BE2C (cell line): ENCODE data around the gene MAN2A1.

Experiments
- DNase-seq: peaks from one replicate; pipeline ENCODE4 v3.0.0-alpha.2; 2020
- H3K27me3 ChIP-seq: fragments of 250-450 bp; sonication (Bioruptor Pico); 2 replicates; pipeline ENCODE4 v1.5.1; 2020; ENCODE audit warnings: mild to moderate bottlenecking
- H3K36me3 ChIP-seq: fragments of 250-450 bp; sonication (Bioruptor Pico); 2 replicates; pipeline ENCODE4 v1.5.1; 2020; ENCODE audit warnings: mild to moderate bottlenecking
- H3K4me1 ChIP-seq: fragments of 250-450 bp; sonication (Bioruptor Pico); 2 replicates; pipeline ENCODE4 v1.5.1; 2020
- H3K4me3 ChIP-seq: 2 replicates; pipeline ENCODE4 v1.5.1; 2011; ENCODE audit warnings: low read depth, low read length
- H3K9me3 ChIP-seq: fragments of 250-450 bp; sonication (Bioruptor Pico); 2 replicates; pipeline ENCODE4 v1.5.1; 2020
- TF ChIP-seq, protein P1 (sequence below): IDR thresholded peaks from 2 replicates; pipeline ENCODE4 v1.5.1; 2012; ENCODE audit warnings: mild to moderate bottlenecking, low read depth, low read length

The MAN2A1 gene

DNA sequence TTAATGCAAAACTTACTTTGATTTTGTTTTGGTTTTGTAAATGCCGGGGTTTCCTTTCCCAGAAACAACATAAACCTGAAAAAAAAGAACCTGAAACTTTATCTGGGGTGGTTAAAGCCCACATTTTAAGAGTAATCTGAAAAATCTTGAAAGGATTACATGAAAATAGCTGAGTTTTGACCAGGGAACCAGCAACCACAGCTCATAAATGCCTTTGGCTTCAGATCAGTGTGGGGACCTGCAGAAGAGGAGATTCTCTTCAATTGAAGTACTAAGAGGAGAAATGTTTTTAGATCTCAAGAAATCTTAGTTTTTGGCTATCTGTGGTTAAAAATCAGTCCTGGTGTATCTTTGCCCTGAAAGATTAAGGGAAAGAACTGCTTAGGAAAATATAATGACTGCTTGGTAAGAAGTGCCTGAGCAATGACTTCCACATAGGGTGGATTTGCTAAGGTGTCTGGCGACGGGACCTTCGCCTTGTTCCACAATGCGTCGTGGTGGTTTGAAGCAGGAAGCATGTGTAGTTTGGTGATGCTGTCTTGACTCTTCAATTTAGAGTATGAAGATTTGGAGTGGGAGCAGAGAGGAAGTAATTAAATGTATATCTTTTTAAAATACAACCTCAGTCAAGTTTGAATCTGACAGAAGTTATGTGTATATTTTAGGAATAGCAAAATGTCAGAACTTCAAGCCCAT lies 186.5 kb downstream of the MAN2A1 start:
- TF ChIP-seq, protein P1, sequence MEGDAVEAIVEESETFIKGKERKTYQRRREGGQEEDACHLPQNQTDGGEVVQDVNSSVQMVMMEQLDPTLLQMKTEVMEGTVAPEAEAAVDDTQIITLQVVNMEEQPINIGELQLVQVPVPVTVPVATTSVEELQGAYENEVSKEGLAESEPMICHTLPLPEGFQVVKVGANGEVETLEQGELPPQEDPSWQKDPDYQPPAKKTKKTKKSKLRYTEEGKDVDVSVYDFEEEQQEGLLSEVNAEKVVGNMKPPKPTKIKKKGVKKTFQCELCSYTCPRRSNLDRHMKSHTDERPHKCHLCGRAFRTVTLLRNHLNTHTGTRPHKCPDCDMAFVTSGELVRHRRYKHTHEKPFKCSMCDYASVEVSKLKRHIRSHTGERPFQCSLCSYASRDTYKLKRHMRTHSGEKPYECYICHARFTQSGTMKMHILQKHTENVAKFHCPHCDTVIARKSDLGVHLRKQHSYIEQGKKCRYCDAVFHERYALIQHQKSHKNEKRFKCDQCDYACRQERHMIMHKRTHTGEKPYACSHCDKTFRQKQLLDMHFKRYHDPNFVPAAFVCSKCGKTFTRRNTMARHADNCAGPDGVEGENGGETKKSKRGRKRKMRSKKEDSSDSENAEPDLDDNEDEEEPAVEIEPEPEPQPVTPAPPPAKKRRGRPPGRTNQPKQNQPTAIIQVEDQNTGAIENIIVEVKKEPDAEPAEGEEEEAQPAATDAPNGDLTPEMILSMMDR = no peak
- H3K4me3 ChIP-seq = no peak overlapping the region
- H3K36me3 ChIP-seq = no peaks in the 10 kb centered on the region
- DNase-seq = no peak
- no peaks in the 10 kb centered on the region; the same call in 1 of the 2 replicates for H3K4me1 ChIP-seq
- H3K27me3 ChIP-seq = no peaks in the 10 kb centered on the region
- no peaks in the 10 kb centered on the region for H3K9me3 ChIP-seq

GRCh38 chr5:109876941-109877669 lies 187.4 kb downstream of the MAN2A1 start:
- no peaks in the 10 kb centered on the region for H3K27me3 ChIP-seq
- no peaks in the 10 kb centered on the region for H3K9me3 ChIP-seq
- no peaks in the 10 kb centered on the region; the same call in 1 of the 2 replicates for H3K4me1 ChIP-seq
- TF ChIP-seq, protein P1 = no peak
- no peaks in the 10 kb centered on the region for H3K36me3 ChIP-seq
- no peak for DNase-seq
- H3K4me3 ChIP-seq = no peak overlapping the region

DNA sequence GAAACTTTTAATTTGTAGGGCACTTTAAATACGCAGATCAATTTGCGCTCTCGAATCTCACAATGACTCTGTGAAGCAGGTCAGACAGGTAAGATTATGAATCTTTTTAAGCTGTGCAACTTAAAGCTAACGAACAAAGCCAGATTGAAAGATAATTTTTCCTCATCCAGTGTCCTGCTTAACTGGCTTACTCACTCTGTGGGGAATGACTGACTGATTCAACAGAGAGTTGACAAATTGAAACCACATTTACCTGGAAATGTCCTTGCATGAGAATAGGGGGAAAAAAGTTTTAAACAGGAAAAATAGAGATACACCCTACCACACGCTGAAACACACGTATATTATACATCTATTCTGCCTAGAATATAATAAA lies 187.9 kb downstream of the MAN2A1 start:
- H3K27me3 ChIP-seq = no peaks in the 10 kb centered on the region
- TF ChIP-seq, protein P1 = no peak
- DNase-seq = no peak
- H3K9me3 ChIP-seq = no peaks in the 10 kb centered on the region
- H3K36me3 ChIP-seq = no peaks in the 10 kb centered on the region
- no peak overlapping the region for H3K4me3 ChIP-seq
- no peaks in the 10 kb centered on the region; the same call in 1 of the 2 replicates for H3K4me1 ChIP-seq

DNA sequence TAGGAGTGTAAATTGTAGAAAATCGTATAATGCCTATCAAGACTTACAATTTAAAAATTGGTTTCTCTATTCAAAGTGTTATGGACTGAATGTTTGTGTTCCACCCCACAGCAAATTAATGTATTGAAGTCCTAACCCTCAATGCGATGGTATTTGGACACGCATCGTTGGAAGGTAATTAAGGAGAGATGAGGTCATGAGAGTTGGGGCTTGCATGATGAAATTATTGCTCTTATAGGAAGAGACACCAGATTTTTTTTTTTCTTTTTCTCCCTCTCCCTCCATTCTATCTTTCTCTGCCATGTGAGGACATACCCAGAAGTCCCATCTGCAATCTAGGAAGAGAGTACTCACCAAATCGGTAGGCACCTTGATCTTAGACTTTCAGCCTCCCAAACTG lies 189.2 kb downstream of the MAN2A1 start:
- no peak for DNase-seq
- H3K27me3 ChIP-seq = no peaks in the 10 kb centered on the region
- no peak overlapping the region for H3K4me3 ChIP-seq
- TF ChIP-seq, protein P1 = no peak
- H3K4me1 ChIP-seq = no peaks in the 10 kb centered on the region; the same call in 1 of the 2 replicates
- H3K36me3 ChIP-seq = no peaks in the 10 kb centered on the region
- no peaks in the 10 kb centered on the region for H3K9me3 ChIP-seq

GRCh38 chr5:109880907-109881685 lies 191.4 kb downstream of the MAN2A1 start:
- Histone ChIP-seq H3K27me3 (no peaks in the 10 kb centered on the region), H3K4me1 (no peaks in the 10 kb centered on the region), H3K36me3 (no peaks in the 10 kb centered on the region), H3K4me3 (no peak overlapping the region), H3K9me3 (no peaks in the 10 kb centered on the region)
- TF ChIP-seq, protein P1 = no peak
- no peak for DNase-seq
